CD4-positive, alpha-beta T cell treated with Interleukin-6 for 4 hours (primary cell): ENCODE results near the gene PLEKHG5.

Experiments used
- DNase-seq: peaks from one replicate; pipeline ENCODE4 v3.0.0-alpha.2; 2020; ENCODE audit warnings: mixed read lengths

PLEKHG5 gene, protein sequence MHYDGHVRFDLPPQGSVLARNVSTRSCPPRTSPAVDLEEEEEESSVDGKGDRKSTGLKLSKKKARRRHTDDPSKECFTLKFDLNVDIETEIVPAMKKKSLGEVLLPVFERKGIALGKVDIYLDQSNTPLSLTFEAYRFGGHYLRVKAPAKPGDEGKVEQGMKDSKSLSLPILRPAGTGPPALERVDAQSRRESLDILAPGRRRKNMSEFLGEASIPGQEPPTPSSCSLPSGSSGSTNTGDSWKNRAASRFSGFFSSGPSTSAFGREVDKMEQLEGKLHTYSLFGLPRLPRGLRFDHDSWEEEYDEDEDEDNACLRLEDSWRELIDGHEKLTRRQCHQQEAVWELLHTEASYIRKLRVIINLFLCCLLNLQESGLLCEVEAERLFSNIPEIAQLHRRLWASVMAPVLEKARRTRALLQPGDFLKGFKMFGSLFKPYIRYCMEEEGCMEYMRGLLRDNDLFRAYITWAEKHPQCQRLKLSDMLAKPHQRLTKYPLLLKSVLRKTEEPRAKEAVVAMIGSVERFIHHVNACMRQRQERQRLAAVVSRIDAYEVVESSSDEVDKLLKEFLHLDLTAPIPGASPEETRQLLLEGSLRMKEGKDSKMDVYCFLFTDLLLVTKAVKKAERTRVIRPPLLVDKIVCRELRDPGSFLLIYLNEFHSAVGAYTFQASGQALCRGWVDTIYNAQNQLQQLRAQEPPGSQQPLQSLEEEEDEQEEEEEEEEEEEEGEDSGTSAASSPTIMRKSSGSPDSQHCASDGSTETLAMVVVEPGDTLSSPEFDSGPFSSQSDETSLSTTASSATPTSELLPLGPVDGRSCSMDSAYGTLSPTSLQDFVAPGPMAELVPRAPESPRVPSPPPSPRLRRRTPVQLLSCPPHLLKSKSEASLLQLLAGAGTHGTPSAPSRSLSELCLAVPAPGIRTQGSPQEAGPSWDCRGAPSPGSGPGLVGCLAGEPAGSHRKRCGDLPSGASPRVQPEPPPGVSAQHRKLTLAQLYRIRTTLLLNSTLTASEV

DNA sequence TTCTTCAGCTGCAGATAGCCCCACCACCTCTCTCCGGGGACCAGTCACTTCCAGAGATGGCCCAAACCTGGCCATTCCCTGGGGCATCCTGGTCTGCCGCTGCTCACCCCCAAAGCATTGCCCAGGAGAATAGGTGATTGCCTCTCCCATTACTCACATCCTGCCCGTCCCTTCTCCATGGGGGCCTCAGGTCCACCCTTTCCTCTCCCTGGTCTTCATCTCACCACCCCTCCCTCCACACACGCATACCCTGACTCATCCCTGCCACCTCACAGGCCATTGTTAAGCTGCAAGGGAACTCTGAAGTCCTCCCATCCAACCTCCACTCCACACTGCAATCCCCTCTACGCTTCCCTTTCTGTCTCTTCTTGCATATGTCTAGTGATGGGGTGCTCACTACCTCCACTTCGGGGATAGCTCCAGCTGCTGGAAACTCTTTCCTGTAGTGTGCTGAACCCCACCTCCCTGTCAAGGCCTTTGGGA, at the start of gene PLEKHG5:
PLEKHG5 (minus strand) TSS at position 188 of the 483 bp plus-strand sequence. CDS start 14,096 bp downstream, outside the sequence.
- DNase-seq = peak; percentile 36

DNA sequence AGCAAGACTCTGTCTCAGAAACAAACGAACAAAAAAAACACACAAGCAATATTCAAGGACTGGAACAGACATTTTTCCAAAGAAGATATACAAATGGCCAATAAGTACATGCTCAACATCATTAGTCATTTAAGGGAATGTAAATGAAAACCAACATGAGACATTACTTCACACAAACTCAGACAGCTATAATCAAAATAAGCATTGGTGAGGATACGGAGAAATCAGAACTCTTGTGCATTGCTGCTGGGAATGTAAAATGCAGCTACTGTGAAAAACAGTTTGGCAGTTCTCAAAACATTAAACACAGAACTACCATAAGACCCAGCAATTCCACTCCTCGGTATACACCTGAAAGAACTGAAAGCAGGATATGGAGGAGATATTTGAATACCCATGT, 47.5 kb upstream of the PLEKHG5 start:
- no peak for DNase-seq

DNA sequence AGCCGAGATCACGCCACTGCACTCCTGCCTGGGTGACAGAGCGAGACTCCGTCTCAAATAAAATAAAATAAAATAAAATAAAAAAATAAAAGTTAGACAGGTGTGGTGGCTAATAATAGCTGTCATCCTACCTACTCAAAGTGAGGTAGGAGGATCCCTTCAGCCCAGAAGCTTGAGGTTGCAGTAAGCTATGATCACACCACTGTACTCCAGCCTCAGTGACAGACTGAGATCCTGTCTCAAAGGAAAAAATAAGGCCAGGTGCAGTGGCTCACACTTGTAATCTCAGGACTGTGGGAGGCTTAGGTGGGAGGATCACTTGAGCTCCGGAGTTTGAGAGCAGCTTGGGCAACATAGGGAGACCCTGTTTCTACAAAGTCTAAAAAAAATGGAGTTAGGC, 44.8 kb upstream of the PLEKHG5 start:
- no peak for DNase-seq

GRCh38 chr1:6535214-6535613, 43.7 kb upstream of the PLEKHG5 start:
- DNase-seq = no peak

- DNase-seq = no peak
Measured at GRCh38 chr1:6534248-6534822, 42.9 kb upstream of the PLEKHG5 start.

- no peak for DNase-seq
Measured at GRCh38 chr1:6531996-6532395, 40.5 kb upstream of the PLEKHG5 start.

GRCh38 chr1:6530504-6531160, 39.2 kb upstream of the PLEKHG5 start:
- no peak for DNase-seq

GRCh38 chr1:6528492-6528891, 37.0 kb upstream of the PLEKHG5 start:
- DNase-seq = no peak

- no peak for DNase-seq
Measured at GRCh38 chr1:6526316-6526715, 34.8 kb upstream of the PLEKHG5 start.

DNA sequence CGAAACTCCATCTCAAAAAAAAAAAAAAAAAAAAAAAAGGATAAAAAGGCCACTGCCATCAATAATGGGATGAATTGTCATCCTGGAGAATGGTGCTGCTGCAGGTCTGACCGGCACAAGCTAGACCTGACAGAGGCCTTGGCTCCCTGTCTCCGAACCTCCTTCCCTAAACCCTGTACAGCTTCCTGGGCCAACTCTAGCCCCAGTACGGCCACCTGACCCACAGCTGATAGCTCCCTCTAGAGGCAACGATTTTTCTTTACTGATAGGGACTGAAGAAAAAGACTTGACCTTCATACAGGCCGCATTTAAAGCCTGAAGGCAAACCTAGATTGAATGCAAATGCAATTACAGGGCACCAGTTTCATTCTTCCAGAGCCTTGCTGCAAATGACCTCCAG, 32.1 kb upstream of the PLEKHG5 start:
- no peak for DNase-seq

DNA sequence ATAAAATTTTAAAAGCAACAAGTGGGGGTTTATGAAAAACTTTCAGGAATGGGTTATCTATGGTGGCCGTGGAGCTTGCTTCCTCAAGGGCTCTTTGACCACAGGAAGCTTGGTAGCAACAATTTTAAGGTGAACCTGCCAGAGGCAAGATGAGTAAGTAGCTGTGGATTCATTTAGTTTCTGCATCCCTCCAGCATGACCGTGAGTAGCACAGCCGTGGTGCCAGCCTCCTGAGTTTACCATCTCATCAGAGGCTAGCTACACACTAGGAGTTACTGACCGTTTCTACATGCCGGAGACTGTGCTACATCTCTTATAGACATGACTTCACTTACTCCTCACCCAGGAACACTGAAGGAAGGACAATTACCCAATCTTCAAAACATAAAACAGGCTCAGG, 30.1 kb upstream of the PLEKHG5 start:
- DNase-seq = no peak

DNA sequence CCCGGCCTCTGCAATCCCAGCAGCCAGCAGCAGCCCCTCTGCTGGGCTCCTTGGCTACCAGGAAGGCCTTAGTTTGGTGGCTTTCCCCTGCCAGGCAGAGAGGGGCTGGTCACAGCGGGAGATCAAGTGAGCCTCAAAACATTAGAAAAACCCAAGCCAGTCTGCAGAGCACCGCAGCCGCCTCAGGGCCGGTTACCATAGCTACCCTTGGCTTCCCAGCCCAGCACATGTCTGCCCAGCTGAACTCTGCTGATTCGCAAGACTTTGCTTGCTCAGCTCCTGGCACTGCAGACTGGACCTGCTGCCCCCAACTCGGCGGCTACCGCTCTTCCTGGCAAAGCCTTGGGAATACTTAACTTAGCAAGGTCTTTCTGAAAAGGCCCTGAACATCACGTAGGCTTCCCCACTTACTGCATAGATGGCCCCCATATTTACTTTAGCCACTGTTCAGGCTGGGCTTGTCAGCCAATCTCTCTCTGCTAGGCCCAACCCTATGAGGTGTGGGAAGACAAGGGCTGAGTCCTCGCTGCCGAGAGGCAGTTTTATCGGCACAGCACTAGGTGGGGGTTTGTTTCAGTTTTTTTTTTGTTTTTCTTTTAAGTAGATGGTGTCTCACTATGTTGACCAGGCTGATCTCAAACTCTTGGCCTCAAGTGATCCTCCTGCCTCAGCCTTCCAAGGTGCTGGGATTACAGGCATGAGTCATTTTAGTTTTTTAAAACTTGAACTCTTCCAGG, 28.6 kb upstream of the PLEKHG5 start:
- no peak for DNase-seq

GRCh38 chr1:6519491-6519934, 28.0 kb upstream of the PLEKHG5 start:
- no peak for DNase-seq

DNA sequence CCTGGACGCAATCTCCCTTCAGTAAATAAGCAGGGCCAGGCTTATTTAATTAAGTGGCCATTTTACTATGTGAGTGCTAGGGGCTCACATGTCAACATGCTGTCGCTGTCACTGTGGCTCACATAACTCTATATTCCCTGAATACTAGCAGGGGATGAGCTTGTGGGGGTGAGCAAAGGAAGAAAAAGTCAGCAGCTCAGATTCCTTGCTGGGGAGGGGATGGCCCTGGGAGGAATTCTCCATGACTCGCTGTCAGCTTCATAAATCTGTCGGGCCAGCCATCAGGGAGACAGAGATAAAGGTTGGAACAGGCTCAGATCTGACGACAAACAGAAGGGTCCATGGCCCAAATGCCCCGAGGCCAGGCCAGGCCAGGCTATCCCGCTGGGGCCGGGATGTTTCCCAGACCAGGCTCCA, 26.0 kb upstream of the PLEKHG5 start:
- no peak for DNase-seq

DNA sequence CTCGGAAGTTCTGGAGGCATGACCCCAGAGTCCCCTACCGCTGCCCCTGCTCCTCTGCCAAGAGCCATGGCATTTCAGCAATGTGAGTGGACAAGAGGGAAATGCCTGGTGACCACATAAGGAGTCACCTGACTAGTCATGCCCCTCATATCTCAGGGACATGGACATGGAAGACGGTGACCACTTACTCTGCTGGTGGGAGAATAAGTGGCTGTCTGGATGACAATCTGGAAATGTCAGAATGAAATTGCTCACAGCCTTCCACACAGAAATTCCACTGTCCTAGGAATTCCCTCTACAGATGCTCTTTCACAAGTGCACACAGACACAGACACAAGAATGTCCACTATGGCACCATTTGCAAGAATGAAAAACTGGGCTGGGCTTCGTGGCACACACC, 24.3 kb upstream of the PLEKHG5 start:
- DNase-seq = no peak

DNA sequence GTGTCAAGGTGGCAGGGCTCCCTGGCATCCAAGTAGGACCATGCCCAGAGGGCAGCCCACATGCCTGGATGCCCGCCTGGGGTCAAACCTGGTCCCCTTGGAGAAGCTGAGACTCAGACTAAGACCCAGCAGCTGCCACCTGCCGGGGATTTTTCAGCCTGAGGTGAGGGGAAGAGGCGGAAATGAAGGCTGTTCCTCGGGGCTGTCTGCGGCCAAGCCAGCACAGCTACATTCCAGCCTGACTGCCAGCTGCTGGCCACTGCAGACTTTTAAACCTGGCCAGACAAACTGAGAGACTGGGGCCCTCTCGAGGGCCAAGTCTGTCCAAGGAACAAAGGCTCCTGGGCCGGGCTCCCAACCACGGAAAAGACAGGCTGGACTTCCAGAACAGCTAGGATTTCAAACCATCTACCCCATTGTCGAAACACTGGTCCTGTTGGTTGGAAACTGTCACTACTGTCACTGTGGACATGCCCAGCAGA, 21.9 kb upstream of the PLEKHG5 start:
- DNase-seq = no peak

DNA sequence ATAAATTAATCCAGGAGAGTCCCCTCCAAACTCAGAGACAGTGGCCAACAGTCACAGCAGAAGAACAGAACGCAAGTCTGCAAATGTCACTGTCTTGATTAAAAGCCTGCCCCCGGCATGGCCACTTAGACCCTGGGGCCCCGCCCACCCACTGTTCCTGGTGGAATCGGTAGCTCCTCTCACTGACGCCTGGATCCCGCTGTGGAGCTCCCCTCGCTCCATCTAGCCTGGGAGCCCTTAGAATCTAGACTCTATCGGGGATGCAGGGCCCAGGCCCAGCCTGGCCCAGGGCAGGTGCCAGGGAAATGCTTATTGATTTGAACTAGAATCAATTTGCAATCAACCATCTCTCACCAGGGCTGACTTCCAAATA, 21.4 kb upstream of the PLEKHG5 start:
- no peak for DNase-seq

DNA sequence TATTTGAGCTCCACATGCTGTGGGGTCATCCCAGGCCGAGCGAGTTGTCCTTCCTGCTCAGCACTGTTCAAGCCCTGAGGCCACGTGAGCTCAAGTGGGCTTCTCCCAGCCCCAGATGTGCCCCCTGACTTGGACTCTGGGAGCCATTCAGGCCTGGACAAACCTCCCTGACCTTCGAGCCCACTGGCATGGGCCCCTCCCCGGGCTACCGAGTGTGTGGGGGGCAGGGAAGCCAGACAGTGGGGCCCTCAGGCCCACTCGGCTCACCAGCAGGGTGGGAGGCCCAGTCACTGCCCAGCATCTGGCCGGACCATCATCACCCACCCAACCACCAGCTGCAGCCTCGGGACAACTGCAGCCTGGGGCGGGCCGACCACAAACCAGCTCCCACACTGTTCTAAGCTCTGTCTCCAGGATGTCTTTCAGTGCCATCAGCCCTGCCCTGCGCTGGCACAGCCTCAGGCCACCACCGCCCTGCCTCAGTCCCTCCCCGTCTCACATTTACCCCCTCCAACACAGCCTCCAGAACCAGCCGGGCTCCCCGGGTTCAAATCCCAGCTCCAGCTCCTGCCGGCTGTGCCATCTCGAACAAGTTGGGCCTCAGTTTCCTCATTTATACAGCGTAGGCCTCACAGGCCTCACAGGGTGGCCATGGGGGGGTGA, 20.9 kb upstream of the PLEKHG5 start:
- no peak for DNase-seq

DNA sequence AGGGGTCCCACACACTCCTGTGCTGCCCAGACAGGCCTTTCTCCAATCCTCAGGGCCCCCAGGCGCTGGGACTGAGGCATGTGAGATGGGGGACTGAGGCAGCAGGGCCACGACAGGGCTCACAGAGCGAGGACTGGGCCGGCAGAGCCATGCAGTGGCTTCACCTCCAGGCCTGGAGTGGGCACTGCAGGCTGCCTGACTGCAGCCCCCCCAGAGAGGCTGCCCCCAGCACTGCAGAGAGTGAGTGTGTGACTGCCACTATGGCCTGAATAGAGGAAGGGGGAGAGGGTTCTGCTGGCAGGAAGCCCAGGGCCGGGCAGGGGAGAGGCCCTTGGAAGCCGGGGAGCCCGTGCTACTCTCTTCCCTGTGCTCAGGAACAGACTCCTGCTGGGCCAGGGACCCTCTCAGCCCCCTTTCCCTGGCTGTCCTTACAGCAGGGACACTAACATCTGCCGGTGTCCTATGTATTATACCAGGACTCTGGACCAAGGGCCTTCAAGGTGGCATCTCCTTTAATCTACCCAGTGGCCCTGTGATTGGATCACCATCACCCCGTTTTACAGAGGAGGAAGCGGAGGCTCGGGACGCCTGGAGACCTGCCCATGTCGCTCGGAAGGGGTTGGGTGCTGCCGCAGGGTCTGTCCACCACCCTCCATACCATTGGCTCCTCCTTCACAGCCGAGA, 20.2 kb upstream of the PLEKHG5 start:
- DNase-seq = no peak

DNA sequence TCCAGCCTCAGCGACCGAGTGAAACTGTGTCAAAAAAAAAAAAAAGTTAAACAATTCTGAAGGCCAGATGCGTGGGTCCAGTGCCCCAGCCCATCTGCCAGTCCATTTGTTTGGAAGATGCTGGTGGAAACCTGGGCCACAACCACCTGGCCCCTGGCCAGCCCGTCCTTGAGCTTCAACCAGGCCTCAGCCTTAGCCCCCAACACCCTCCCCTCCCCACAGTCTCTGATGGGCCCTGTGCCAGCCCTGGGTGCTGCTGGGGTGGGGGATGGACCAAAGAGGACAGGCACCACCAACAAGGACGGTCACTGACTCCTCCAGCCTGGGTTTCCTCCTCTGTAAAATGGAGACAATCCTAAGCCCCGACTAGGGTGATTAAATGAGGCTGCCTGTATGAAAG, 19.6 kb upstream of the PLEKHG5 start:
- DNase-seq = no peak

- no peak for DNase-seq
Measured at GRCh38 chr1:6510493-6510892, 19.0 kb upstream of the PLEKHG5 start.
